PC-3 (cell line): ENCODE measurements around the gene RNF41.

Source experiments
- CTCF ChIP-seq: fragments of 300-600 bp; sonication (generic); conservative IDR thresholded peaks from 2 replicates; pipeline ENCODE4 v1.5.1; 2017; ENCODE audit warnings: antibody characterized with exemption, low read depth, mild to moderate bottlenecking, low read length
- EZH2 ChIP-seq: fragments of 300-600 bp; sonication (generic); IDR thresholded peaks from one replicate; pipeline ENCODE4 v1.6.1; 2017; ENCODE audit warnings: antibody characterized with exemption, mild to moderate bottlenecking, low read length; ENCODE audit not compliant: unreplicated experiment
- EZH2phosphoT487 ChIP-seq: fragments of 300-600 bp; sonication (generic); IDR thresholded peaks from 2 replicates; pipeline ENCODE4 v1.6.1; 2018; ENCODE audit warnings: mild to moderate bottlenecking, antibody characterized with exemption, low read length, borderline replicate concordance

- TF ChIP-seq CTCF, result no peak
- no peak for TF ChIP-seq EZH2
- TF ChIP-seq EZH2phosphoT487, result no peak
Observed at GRCh38 chr12:56190695-56191155, 31.0 kb downstream of the RNF41 start.
